Neural crest cell (in vitro differentiated cells): ENCODE measurements around the gene ZNF777. TPM values are rescaled to one million over a fixed set of nuclear protein-coding genes. Genes with fewer than 3 reads are reported as not detected.

Experiments used
- DNase-seq: peaks from one replicate; pipeline ENCODE4 v3.0.0; 2021; ENCODE audit warnings: low read depth, mixed read lengths, low spot score
- H3K27ac Mint-ChIP-seq: one replicate; pipeline ENCODE4 v1.8.0; 2021; ENCODE audit warnings: mild to moderate bottlenecking, mixed read lengths; ENCODE audit not compliant: unreplicated experiment
- H3K27me3 Mint-ChIP-seq: 2 replicates; pipeline ENCODE4 v1.8.0; 2021; ENCODE audit warnings: low read depth, mild to moderate bottlenecking, mixed read lengths
- H3K36me3 Mint-ChIP-seq: 2 replicates; pipeline ENCODE4 v1.8.0; 2021; ENCODE audit warnings: low read depth, mild to moderate bottlenecking, mixed read lengths
- H3K4me1 Mint-ChIP-seq: 2 replicates; pipeline ENCODE4 v1.8.0; 2021; ENCODE audit warnings: mixed read lengths
- H3K4me3 Mint-ChIP-seq: one replicate; pipeline ENCODE4 v1.8.0; 2021; ENCODE audit warnings: mild to moderate bottlenecking, mixed read lengths
- H3K9me3 Mint-ChIP-seq: 2 replicates; pipeline ENCODE4 v1.8.0; 2021; ENCODE audit warnings: mixed read lengths
- total RNA-seq: library from RNA; stranded (reverse); gene quantifications from 2 replicates; pipeline ENCODE4 v1.2.1, GENCODE V29; 2021
- TF ChIP-seq, protein P1 (sequence below): fragments of 200-600 bp; sonication (generic); conservative IDR thresholded peaks from 2 replicates; pipeline ENCODE4 v1.5.0; 2021; ENCODE audit warnings: antibody characterized with exemption, mild to moderate bottlenecking

The ZNF777 gene
- total RNA-seq, 1 donor from 2014 or later, result 20.8 TPM

GRCh38 chr7:149459540-149460452 is 1.1 kb downstream of the ZNF777 start:
- Mint-ChIP-seq H3K36me3 (peaks cover 1% of the 10 kb centered on the region), H3K27ac (no peak overlapping the region), H3K4me3 (no peak overlapping the region), H3K4me1 (peaks cover 18% of the 10 kb centered on the region), H3K9me3 (no peaks in the 10 kb centered on the region), H3K27me3 (peaks cover 18% of the 10 kb centered on the region)
- TF ChIP-seq, protein P1, sequence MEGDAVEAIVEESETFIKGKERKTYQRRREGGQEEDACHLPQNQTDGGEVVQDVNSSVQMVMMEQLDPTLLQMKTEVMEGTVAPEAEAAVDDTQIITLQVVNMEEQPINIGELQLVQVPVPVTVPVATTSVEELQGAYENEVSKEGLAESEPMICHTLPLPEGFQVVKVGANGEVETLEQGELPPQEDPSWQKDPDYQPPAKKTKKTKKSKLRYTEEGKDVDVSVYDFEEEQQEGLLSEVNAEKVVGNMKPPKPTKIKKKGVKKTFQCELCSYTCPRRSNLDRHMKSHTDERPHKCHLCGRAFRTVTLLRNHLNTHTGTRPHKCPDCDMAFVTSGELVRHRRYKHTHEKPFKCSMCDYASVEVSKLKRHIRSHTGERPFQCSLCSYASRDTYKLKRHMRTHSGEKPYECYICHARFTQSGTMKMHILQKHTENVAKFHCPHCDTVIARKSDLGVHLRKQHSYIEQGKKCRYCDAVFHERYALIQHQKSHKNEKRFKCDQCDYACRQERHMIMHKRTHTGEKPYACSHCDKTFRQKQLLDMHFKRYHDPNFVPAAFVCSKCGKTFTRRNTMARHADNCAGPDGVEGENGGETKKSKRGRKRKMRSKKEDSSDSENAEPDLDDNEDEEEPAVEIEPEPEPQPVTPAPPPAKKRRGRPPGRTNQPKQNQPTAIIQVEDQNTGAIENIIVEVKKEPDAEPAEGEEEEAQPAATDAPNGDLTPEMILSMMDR, result no peak
- peak; percentile 9 for DNase-seq

GRCh38 chr7:149459201-149459539 is 1.7 kb downstream of the ZNF777 start:
- peaks cover 3% of the 10 kb centered on the region for H3K36me3 Mint-ChIP-seq
- H3K4me3 Mint-ChIP-seq, result peak overlapping the region; percentile 78
- H3K9me3 Mint-ChIP-seq, result no peaks in the 10 kb centered on the region
- peaks cover 18% of the 10 kb centered on the region for H3K4me1 Mint-ChIP-seq
- TF ChIP-seq, protein P1, result no peak
- no peak for DNase-seq
- H3K27ac Mint-ChIP-seq, result no peak overlapping the region
- peaks cover 14% of the 10 kb centered on the region for H3K27me3 Mint-ChIP-seq

- Mint-ChIP-seq H3K27me3 (peaks cover 11% of the 10 kb centered on the region), H3K36me3 (peaks cover 3% of the 10 kb centered on the region), H3K4me3 (peak overlapping the region; percentile 78), H3K27ac (no peak overlapping the region), H3K4me1 (peaks cover 18% of the 10 kb centered on the region), H3K9me3 (no peaks in the 10 kb centered on the region)
- DNase-seq, result no peak
- TF ChIP-seq, protein P1, result no peak
These were observed 2.6 kb downstream of the ZNF777 start for GRCh38 chr7:149458235-149458634.

DNA sequence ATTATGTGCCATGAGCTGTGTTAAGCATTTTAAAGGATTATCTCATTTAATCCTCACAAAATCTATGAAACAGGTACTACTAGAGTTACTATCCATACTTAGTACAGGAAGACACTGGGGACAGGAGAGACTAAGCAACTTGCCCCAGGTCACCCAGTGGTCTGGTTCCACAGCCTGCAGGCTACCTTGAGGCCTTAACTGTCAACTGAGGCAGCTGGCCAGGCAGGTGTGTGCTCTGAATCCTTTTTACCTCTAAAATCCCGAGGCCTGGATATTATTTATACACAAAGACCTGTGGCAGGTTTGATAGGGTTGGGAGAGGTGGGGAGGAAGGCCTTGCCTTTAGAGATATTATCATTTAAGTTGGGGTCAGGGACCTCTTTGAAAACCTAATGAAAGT is 3.1 kb downstream of the ZNF777 start:
- peaks cover 3% of the 10 kb centered on the region for H3K36me3 Mint-ChIP-seq
- no peak for DNase-seq
- peaks cover 18% of the 10 kb centered on the region for H3K4me1 Mint-ChIP-seq
- H3K27ac Mint-ChIP-seq, result no peak overlapping the region
- H3K9me3 Mint-ChIP-seq, result no peaks in the 10 kb centered on the region
- H3K4me3 Mint-ChIP-seq, result peak overlapping the region; percentile 78
- peaks cover 11% of the 10 kb centered on the region for H3K27me3 Mint-ChIP-seq
- TF ChIP-seq, protein P1, result no peak

DNA sequence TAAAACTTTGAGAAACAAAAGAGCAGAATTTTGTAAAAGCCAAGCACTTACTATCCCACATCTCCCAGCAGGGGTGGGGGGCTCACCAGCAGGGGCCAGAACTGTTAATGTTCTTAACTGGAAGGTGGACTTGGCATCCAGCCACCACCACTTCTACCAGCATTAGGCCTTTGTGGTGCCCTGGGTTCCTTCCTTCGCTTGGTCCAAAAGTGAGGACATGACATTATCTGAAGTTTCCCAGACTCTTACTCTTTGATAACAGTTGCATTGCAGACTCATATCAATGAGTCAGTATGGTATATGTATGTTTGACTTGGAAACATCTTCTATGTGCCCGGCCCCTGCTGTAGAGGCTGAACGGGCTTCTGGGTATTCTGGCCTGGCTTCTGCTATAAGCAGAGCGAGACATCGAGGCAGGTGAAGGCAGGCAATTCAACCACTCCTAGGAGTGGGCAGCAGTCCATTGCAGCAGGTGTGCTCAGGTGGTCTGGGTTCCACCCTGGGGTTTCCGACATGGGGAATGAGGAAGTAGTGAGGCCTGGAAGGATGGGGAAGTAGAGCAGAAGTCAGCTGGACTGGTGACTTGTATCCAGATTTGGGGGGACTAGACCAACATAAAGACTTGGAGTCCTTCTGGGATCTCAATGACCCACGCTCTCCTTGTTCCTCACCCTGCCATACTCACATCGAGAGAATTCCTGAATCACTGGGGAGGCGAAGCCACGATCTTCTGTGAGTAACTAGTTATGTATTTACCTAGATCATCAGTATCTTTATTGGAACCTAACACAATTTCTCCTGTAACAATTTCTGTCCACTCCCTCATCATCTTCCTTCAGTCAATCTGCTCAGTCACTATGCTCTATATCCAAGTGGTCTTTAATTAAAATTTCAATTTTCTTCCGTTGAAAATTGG is 4.1 kb downstream of the ZNF777 start:
- Mint-ChIP-seq H3K4me3 (peak overlapping the region; percentile 57), H3K27me3 (peaks cover 4% of the 10 kb centered on the region), H3K27ac (no peak overlapping the region), H3K36me3 (peaks cover 3% of the 10 kb centered on the region), H3K4me1 (peaks cover 18% of the 10 kb centered on the region), H3K9me3 (no peaks in the 10 kb centered on the region)
- DNase-seq, result no peak
- TF ChIP-seq, protein P1, result no peak
